ENCODE results near the gene FAM118B. TPM values are rescaled to one million over a fixed set of nuclear protein-coding genes. Genes with fewer than 3 reads are reported as not detected.

Gene FAM118B
- polyA plus RNA-seq, 10 donors, result 20.8 to 25.3 (median 22.6) TPM

DNA sequence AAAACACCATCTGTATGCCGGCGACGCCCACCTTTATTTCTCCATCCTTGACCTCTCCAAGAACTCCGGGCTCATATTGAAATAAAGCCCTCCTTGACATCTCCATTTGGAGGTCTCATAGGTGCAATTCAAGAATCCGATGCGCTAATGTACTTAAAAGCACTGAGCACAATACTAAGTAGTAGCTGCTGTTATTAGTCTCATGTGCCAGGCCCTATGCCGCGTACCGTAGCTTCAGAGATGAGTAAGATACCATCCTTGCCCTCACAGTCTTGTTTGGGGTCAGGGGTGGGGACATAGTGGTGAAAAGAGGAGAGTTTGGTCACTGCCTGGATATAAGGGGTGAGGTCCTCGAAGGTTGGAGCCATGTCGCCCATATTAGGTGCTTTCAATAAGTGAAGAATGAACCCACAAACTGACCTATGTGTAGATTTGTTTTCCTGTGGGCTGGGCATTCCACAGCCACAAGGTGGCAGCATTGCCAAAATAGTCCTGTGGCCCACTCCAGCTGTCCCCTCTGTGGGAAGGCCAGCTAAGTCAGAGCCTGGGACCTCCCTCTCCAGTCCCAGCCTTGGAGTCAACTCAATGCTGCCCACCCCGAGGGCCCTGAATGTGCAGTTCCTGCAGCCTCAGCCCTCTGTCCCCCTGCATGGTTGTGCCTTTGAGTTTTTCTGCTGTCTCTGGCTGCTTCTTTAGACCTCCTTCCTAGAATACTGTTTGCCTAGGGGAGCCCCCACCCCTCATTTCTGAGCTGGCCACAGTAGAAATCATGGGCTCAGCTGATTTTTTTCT is 98.8 kb downstream of the FAM118B start:
- peak; percentile 76 to 91 (median 87) for DNase-seq

DNA sequence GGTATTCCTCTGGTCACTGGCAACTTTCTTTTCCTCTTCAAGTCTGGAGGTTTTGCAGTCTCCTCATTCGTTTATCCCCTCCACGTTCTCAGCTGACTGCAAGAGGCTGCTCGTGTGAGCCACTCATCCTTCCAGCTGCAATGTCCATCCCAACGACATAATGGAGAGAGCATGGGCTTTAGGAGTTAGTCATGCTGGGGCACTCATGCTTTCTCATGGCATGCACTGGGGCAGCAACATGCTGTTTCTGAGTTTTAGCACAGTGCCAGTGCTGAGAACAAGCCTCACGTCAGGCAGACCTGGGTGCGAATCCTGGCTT is 99.4 kb downstream of the FAM118B start:
- DNase-seq, result no peak

DNA sequence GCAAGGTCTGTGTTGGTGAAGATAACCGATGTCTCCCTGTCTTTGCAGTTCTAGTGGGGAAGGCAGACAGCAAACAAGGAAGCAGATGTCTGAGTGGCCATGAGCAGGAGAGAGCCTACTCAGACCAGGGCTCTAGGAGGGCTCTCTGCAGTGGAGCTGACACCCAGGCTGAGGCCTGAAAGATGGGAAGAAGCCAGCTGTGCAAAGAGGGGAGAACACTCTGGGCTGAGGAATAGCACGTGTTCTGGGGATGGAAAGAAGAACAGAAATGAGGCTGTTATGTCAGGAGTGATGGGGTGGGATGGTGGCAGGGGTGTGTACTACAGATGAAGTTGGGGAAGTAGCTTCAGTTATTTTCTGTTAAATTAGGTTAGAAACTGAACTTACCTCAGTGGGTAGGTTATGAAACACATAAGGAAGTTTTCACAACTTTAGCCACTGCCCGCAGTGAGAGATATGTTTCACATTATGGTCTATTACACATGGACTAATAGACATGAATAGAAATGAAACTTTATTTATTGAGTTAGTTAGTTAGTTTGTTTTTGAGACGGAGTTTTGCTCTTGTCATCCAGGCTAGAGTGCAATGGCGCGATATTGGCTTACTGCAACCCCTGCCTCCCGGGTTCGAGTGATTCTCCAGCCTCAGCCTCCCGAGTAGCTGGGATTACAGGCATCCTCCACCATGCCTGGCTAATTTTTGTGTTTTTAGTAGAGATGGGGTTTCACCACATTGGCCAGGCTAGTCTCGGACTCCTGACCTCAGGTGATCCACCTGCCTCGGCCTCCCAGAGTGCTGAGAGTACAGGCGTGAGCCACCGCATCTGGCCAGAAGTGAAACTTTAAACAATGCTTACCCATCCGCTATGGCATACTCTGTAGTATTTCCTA is 100.1 kb downstream of the FAM118B start:
- DNase-seq, result no peak

Other genes starting within 250 kb of the FAM118B start
- gene CDON, start 148.9 kb upstream of the FAM118B start, polyA plus RNA-seq (ENCODE audit: insufficient read length in 10 of 10), result 10 to 100 TPM; 25.7 to 60.2 (median 30.5) TPM
- gene RPUSD4, start 132 bp upstream of the FAM118B start, polyA plus RNA-seq (ENCODE audit: insufficient read length in 10 of 10), result 10 to 100 TPM; 33.2 to 52.5 (median 42.6) TPM
- gene SRPRA, start 57.1 kb downstream of the FAM118B start, polyA plus RNA-seq (ENCODE audit: insufficient read length in 10 of 10), result 10 to 100 TPM; 56.9 to 68.9 (median 62.9) TPM
- gene FOXRED1, start 57.4 kb downstream of the FAM118B start, polyA plus RNA-seq (ENCODE audit: insufficient read length in 10 of 10), result 10 to 100 TPM; 14.4 to 38.2 (median 24.8) TPM
- gene TIRAP, start 71.3 kb downstream of the FAM118B start, polyA plus RNA-seq (ENCODE audit: insufficient read length in 10 of 10), result 10 to 100 TPM in 2 of 10 donors, 1 to 10 TPM in 8; 6.4 to 10.6 (median 8.9) TPM
- 10 to 100 TPM; 14.6 to 21.0 (median 19.9) TPM for gene DCPS, start 92.3 kb downstream of the FAM118B start, polyA plus RNA-seq (ENCODE audit: insufficient read length in 10 of 10)
- 10 to 100 TPM; 22.7 to 35.4 (median 26.7) TPM for gene ST3GAL4, start 143.9 kb downstream of the FAM118B start, polyA plus RNA-seq (ENCODE audit: insufficient read length in 10 of 10)

All from muscle of back (tissue), 11 donors.